HG03025 (cell line): ENCODE data around the gene NKTR.

Source experiments
- ATAC-seq: cut with Tn5 transposase; IDR thresholded peaks from one replicate; pipeline ENCODE4 v1.9.1; 2021; ENCODE audit warnings: mild to moderate bottlenecking, moderate library complexity; ENCODE audit not compliant: unreplicated experiment, low FRiP score

The NKTR gene

DNA sequence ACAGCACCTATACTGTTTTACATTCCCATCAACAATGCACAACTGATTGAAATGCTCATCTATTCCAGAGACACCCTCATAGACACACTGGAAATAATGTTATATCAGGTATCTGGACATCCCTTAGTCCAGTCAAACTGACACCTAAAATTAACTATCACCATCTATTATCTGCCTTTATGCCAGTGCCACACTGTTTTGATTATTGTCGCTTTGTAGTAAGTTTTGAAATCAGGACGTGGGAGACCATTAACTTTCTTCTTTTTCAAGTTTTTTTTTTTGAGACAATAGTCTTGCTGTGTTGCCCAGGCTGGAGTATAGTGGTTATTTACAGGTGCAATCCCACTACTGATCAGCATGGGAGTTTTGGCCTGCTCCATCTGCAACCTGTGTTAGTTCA is 75.4 kb downstream of the NKTR start:
- ATAC-seq, result no peak

DNA sequence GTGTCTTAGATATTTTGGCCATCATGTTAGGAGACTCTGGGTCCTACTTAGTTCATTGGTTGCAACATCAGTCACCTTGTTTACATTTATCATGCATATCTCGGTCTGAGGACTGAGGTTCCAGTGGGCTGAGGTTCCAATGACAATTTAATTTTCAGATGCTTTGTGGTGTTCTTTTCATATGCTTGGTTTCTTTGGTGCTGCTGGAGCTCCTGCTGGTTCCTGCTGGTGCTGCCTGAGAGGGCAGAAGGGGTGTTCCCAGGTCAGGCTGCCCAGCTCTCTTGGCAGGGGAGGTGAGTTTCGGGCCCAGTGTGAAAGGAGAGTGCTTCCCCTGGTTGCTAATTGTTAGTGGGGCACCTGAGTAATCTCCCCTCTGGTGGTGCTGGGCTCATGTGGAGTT is 78.0 kb downstream of the NKTR start:
- ATAC-seq, result no peak

DNA sequence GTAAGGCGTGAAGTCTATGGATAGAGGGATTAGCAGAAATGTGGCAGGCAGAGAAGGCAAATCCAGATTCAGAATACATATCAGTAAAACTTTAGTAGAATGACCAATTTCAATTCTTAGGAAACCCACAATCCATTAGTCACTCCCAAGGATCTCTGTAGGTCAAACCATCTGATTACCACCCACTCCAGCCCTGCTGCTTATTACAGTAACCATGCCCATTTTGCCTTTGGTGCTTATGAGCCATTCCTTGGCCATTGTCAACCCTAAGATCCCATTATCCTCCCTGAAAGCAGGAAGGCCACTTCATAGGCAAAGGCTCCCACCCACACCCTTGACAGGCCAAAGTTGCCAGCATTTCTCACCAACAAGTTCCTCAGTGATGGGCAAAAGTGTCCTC is 79.8 kb downstream of the NKTR start:
- no peak for ATAC-seq

DNA sequence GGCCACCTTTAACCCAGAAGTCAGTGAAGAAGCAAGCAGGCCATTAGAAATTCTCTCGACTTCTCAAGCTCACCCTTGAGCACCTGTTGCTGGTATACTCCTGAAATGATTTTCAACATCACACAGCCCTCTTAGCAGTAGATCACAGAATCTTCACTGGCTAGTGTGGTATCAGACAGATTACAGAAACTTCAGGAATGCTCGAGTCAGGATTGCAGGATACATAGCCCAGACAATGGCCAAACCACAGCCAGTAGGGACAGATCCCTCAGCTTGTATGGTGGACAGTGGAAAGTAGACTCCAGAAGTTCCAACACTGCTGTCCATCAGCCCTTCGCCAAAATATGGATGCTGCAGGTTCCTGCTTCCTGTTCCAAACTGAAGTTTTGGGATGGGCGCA is 80.3 kb downstream of the NKTR start:
- no peak for ATAC-seq

DNA sequence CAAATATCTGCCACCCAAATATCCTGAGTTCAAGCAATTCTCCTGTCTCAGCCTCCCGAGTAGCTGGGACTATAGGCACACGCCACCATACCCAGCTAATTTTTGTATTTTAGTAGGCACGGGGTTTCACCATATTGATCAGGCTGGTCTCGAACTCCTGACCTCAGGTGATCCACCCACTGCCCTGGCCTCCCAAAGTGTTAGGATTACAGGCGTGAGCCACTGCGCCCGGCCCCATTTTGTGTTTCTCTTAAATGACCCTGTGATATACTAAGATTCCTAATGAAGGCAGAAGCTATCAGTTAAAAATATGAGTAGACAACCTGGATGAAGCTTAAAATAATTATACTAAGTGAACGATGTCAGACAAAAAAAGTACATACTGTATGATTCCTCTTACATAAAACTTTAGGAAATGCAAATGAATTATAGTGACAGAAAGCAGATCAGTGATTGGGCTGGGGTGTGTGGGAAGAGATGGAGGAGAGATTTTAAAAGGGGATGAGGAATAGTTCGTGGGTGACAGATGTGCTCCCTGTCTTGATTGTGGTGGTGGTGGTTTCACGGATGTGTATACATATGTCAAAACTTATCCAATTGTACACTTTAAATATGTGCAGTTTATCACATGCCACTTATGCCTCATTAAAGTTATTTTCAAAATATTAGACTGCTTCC is 81.0 kb downstream of the NKTR start:
- ATAC-seq, result no peak

DNA sequence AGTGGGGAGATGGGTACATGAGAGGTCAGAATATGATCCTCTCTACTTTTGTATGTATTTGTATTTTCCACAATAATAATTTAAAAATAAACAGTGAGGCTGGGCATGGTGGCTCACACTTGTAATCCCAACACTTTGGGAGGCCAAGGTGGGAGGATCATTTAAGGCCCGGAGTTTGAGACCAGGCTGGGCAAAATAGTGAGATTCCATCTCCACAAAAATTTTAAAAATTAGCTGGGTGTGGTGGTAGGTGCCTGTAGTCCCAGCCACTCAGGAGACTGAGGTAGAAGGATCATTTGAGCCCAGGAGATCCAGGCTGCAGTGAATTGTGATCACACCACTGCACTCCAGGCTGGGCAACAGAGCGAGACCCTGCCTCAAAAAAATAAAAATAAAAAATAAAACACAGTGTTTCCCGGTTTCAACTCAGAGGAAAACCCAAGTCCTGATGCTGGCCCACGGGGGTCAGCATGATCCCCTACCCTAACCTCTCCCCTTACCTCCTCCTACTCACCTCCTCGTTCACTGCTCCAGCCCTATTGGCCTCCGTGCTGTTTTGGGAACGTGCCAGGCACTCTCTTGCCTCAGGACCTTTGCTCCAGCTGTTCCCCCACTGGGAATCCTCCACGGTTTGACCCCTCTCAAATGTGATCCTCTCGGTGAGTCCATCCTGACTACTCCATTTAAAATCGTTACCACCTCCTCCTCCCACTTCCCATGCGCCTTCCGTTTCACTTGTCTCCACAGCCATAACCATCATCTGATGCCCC is 82.0 kb downstream of the NKTR start:
- ATAC-seq, result no peak

DNA sequence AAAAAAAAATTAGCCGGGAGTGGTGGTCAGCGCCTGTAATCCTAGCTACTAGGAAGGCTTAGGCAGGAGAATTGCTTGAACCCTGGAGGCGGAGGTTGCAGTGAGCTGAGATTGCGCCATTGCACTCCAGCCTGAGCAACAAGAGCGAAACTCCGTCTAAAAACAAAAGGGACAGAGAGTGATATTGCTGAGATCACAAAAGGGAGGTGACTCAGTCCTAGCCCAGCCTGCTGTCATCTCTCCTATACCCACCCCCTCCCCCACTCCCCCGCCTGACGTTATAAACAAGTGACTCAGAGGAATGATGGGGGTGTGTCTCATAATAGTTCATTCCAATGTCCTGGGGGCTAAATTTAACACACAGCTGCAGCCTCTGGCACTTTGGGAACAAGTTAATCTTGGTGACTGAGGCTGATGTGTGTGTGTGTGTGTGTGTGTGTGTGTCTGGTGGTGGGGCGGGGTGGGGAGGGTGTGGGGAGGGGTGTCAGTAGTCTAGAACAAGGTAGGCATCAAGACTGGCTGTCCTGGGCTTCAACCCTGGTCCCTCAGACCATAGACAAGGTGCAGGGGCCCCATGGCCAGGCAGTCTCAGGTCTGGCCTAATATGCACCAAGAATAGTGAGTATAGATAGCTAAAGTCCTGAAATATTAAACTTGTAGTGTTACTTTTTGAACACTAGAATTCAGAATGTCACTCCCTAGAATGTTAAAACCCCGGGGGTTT is 83.6 kb downstream of the NKTR start:
- ATAC-seq, result no peak

DNA sequence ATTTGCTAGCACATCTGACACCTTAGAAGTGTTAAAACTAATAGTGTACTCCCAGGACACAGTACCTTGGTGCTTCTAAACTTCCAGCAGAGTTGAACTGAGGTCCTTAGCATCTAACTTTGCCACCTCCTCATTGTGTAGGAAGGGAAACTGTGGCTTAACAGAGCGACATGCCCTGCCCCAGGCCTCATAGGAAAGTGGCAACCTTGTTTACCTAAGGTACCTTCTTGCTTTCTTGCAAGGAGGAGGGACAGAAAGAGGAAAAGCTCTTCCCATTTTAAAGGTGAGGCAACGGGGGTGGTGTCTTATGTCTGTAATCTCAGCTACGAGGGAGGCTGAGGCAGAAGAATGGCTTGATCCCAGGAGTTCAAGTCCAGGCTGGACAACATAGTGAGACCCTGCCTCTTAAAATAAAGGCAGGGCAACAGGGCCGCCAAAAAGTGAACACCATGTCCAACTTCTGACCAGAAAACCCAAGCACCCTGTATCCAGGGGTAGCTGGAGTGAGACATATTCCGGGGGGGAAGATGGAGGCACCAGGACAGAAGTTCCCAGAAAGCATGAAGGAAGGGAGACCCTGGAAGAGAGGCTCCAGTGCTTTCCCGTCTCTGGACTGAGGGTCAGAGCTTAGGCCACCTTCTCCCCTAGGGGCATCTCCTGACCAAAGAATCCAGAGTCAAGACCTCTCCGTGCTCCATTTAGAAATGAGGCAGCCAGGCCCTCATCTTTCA is 84.3 kb downstream of the NKTR start:
- no peak for ATAC-seq

DNA sequence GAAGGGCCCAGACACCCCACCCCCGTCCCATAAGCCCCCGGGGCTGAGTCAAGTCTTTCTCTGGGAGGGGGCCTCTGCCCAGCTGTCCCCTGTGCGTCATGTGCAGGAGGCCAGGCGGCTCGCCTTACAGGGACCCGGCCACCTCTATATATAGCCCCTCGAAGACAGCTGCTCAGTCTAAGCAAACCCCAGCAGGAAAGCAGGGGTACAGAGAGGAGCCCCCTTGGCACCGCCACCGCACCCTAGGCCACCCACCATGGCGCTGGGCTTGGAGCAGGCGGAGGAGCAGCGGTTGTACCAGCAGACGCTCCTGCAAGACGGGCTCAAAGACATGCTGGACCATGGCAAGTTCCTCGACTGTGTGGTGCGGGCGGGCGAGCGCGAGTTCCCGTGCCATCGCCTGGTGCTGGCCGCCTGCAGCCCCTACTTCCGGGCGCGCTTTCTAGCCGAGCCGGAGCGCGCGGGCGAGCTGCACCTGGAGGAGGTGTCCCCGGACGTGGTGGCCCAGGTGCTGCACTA is 84.9 kb downstream of the NKTR start, which contains the start of gene KLHL40:
Gene KLHL40, plus strand, starts transcription at position 175 of the 519 bp plus-strand sequence. Its CDS starts 82 bp downstream, at position 257.
- no peak for ATAC-seq

DNA sequence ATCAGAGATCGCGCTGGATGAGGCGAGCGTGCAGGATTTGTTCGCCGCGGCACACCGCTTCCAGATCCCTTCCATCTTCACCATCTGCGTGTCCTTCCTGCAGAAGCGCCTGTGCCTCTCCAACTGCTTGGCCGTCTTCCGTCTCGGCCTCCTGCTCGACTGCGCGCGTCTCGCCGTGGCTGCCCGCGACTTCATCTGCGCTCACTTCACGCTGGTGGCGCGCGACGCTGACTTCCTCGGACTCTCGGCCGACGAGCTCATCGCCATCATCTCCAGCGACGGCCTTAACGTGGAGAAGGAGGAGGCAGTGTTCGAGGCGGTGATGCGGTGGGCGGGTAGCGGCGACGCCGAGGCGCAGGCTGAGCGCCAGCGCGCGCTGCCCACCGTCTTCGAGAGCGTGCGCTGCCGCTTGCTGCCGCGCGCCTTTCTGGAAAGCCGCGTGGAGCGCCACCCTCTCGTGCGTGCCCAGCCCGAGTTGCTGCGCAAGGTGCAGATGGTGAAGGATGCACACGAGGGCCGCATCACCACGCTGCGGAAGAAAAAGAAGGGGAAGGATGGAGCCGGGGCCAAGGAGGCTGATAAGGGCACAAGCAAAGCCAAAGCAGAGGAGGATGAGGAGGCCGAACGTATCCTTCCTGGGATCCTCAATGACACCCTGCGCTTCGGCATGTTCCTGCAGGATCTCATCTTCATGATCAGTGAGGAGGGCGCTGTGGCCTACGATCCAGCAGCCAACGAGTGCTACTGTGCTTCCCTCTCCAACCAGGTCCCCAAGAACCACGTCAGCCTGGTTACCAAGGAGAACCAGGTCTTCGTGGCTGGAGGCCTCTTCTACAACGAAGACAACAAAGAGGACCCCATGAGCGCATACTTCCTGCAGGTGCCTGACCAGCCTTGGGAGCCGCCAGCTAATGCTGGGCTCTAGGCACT is 85.7 kb downstream of the NKTR start:
- no peak for ATAC-seq

DNA sequence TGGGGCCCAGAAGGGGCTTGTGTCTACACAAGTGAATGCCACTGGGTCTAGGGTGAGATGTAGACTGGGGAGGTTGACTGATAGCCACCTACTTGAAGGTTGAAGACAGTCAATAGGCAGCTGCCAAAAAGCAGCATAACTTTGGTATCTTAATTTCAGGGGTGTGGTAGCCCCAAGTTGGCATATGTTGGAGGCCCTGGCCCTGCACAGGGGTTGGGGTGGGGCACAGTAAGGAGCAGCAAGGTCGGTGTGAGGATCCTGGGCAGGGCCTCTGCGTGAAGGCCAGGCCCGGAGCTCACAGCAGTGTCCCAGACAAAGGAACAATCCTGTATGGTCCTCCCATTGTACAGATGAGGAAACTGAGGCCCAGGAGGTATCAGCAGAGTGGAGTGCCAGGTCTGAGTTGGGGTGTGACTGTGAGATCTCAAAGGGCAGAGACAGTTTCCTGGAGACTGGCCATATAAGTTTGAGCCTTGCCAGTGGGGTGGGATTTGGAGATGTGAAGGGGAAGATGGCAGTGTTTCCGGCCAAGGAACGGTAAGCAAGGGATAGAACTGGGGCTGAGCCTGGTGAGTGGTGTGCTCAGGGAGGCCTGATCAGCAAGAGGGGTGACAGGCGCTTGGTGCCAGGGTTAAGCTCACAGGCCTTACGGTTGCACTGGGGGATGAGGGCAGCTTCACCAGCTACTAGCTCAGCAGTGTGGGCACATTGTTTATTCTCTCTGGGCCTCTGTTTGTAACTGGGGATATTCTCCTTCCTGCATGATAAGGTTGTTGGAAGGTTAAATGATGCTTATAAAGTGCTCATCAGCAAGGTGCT is 86.6 kb downstream of the NKTR start:
- ATAC-seq, result no peak

DNA sequence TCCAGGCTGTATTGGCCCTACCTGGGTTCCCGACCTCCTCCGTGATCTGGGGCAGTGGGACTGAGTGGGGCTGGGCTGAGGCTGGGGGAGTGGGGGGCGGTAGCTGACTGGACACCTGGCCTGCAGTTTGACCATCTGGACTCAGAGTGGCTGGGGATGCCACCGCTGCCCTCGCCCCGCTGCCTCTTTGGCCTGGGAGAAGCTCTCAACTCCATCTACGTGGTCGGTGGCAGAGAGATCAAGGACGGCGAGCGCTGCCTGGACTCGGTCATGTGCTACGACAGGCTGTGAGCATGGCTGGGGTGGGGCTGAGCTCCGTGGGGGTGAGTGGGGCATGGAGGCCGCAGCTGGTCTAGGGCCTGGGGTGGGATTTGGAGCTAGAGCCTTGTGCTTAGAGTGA is 87.5 kb downstream of the NKTR start:
- ATAC-seq, result no peak

DNA sequence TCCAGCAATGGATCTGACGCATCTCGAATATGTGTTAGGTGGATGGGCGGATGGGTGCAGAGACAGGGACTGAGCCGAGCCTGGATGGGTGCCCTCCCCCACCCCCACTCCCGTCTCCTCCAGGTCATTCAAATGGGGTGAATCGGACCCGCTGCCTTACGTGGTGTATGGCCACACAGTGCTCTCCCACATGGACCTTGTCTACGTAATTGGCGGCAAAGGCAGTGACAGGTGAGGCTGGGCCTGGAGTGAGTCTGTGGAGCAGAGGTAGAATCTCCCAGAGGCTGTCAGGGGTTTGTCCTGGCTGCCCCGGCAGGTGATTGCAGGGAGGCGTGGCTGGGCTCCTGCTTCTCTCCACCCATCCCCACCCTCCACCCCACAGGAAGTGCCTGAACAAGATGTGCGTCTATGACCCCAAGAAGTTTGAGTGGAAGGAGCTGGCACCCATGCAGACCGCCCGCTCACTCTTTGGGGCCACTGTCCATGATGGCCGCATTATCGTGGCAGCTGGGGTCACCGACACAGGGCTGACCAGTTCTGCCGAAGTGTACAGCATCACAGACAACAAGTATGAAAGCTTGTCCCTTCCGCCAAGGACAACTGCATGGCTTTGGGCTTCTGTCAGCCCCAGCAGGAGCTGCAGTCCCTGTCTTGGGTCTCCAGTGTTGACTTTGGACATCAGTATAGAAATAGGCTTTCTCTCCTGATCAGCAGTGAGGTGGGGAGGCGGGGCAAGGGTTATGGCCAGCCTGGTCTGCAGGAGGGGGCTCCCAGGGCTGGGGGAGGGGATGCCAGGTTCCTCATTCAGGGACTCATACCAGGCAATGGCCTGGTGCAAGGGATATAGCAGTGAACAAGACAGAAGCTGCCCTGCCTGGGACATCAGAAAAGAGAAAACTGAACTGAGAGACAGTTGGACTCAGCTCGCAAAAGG is 88.3 kb downstream of the NKTR start:
- ATAC-seq, result no peak

DNA sequence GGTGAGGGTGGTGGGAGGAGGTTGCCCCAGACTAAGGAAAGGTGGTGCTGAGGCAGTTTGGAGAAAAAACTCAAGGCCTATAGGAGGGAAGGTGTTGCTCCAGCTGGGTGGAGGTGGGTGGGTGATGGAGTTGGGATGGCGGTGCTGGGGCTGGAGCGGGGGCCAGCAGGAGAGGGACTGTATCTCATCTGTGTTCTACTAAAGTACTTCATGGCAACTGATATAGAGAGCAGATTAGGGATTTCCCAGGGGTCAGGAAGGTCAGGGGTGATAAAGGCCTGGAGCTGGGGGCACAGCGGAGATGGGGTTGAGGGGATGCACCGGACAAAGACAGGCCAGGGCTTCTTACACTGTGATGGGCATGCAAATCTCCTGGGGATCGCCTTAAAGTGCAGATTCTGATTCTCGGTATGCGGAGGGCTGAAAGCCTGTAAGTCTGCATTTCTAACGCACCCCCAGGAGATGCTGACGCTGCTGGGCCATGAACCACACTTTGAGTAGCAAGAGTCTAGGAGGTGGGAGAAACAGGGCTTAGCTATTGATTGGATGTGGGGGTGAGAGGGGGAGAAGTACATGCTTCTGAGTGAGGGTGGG is 89.0 kb downstream of the NKTR start:
- ATAC-seq, result no peak

DNA sequence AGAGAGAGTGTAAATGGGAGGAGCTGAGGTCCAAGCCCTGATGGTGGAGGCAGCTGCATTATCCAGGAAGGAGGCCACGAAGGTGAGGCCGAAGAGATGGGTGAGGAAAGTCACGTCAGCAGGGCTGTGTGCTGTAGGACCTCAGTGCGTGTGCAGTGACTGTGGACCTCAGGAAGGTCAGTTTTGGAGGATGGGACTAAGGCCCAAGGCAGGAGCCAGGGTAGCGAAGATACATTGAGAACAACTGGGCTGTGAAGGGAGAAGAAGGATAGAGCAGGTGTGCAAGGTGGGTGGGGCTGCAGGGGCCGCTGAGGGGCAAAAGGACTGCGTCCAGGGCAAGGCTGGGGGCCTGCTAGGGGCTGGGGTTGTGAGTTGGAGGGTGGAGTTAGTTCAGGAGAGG is 89.7 kb downstream of the NKTR start:
- ATAC-seq, result no peak

DNA sequence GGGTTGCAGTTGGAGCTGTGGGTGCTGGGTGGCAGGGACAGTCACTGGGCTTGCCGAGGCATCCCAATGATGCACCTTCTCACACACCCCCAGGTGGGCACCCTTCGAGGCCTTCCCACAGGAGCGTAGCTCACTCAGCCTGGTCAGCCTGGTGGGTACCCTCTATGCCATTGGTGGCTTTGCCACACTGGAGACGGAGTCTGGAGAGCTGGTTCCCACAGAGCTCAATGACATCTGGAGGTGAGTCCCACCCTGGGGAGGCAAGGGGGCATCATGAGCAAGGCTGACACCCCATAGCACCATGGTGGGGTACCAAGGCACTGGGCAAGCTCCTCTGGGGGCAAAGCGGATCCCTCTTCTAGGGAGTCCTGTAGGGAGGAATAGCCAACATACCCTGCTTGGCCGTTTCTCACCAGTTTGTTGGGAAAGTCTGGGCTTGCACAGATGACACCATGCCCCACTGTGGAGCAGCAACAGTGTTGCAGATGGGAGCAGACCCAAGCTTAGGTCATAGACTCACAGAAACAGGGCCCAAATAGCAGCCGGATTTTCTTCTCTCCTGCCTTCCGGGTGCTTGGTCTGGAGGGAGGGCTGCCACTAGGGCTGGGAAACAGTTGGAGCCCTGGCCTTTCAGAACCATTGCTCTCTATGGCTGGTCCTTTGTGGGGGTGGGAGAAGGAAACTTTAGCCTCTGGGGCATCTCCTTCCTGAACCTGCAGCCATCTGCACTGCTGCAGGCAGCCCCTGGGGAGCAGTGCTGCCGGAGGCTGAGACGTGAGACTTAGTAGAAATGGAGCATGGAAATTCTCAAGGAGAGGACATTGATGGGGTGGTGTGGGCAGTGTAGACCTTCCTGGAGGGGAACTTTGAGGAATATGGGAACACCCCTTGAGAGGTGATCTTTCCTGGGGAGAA is 90.5 kb downstream of the NKTR start:
- no peak for ATAC-seq
